Esophagus muscularis mucosa (tissue), 4 donors: ENCODE data around the gene PEAR1. TPM values are rescaled to one million over a fixed set of nuclear protein-coding genes. Genes with fewer than 3 reads are reported as not detected.

Experiments
- DNase-seq: peaks from one replicate; pipeline ENCODE4 v3.0.0-alpha.2; 2017; ENCODE audit errors: extremely low spot score
- H3K27ac ChIP-seq, 4 donors: fragments of 200-600 bp; sonication (generic); replicated peaks in 1 of 4; 1 replicate in 3 of 4; 2 replicates in 1 of 4; pipeline ENCODE4 v1.5.1; 2016 to 2019; ENCODE audit warnings: mild to moderate bottlenecking in 1 of 4
- H3K27me3 ChIP-seq, 4 donors: fragments of 200-600 bp; sonication (generic); one replicate each; pipeline versions ENCODE4 v1.5.1 to v1.6.0; 2016 to 2019
- H3K36me3 ChIP-seq, 4 donors: fragments of 200-600 bp; sonication (generic); one replicate each; pipeline ENCODE4 v1.5.1; 2016 to 2019
- H3K4me1 ChIP-seq, 4 donors: fragments of 200-600 bp; sonication (generic); one replicate each; pipeline ENCODE4 v1.5.1; 2016 to 2019
- H3K4me3 ChIP-seq, 4 donors: fragments of 200-600 bp; sonication (generic); 1 replicate in 2 of 4; 2 replicates in 2 of 4; pipeline ENCODE4 v1.5.1; 2016 to 2019; ENCODE audit warnings: mild to moderate bottlenecking in 4 of 4, moderate library complexity in 1 of 4
- H3K9me3 ChIP-seq, 4 donors: fragments of 200-600 bp; sonication (generic); 1 replicate in 3 of 4; 2 replicates in 1 of 4; pipeline ENCODE4 v1.5.1; 2016 to 2019
- CTCF ChIP-seq, 3 experiments: fragments of 200-600 bp in 2 of 3; fragments of 450-650 bp in 1 of 3; sonication (generic) in 2 of 3; IDR thresholded peaks; one replicate each; pipeline ENCODE4 v1.5.1; 2017 to 2019; ENCODE audit warnings: antibody characterized with exemption in 3 of 3, mild to moderate bottlenecking in 2 of 3, moderate library complexity in 1 of 3
- EP300 ChIP-seq: sonication (generic); formaldehyde crosslinking; IDR thresholded peaks from one replicate; pipeline ENCODE4 v1.6.1; 2017; ENCODE audit warnings: antibody characterized with exemption
- POLR2A ChIP-seq: fragments of 450-650 bp; IDR thresholded peaks from one replicate; pipeline ENCODE4 v1.6.1; 2017; ENCODE audit warnings: antibody characterized with exemption, moderate library complexity, mild to moderate bottlenecking, low read depth
- POLR2AphosphoS5 ChIP-seq, 2 donors: sonication (generic); formaldehyde crosslinking; IDR thresholded peaks; one replicate each; pipeline ENCODE4 v1.6.1; 2017; ENCODE audit warnings: antibody characterized with exemption in 2 of 2
- WGBS: methylation state at CpG from one replicate; pipeline ENCODE4 v1.1.5; 2018; 5-methylcytosine and 5-hydroxymethylcytosine counted together
- intact Hi-C: fragments of 100-400 bp; cut with DNase I; formaldehyde crosslinking; loops from one replicate; pipeline ENCODE4 v1.15.1; 2023
- total RNA-seq, 4 donors: library from RNA; depleted of rRNA; stranded (reverse); fragments of >200 nt; gene quantifications; one replicate each; pipeline versions ENCODE4 v1.1.0 to v1.2.1, GENCODE V29; 2016

PEAR1 gene
- total RNA-seq, 4 donors from 2014 or later, result 6.1 to 13.6 (median 10.9) TPM

GRCh38 chr1:156936191-156936590 lies 42.7 kb downstream of the PEAR1 start:
- Histone ChIP-seq H3K4me1 (peaks cover 0 to 10% (median 9%) of the 10 kb centered on the region in 4 donors), H3K36me3 (peaks cover 18 to 64% (median 58%) of the 10 kb centered on the region in 4 donors)

GRCh38 chr1:156936721-156937220 lies 43.3 kb downstream of the PEAR1 start:
- intact Hi-C loops, result no loop called here
- Histone ChIP-seq H3K4me3 (no peak overlapping the region), H3K27me3 (no peaks in the 10 kb centered on the region), H3K9me3 (no peaks in the 10 kb centered on the region), H3K4me1 (peaks cover 0 to 4% (median 3%) of the 10 kb centered on the region in 4 donors), H3K36me3 (peaks cover 23 to 70% (median 63%) of the 10 kb centered on the region in 4 donors), H3K27ac (no peak overlapping the region)
- 75% methylated on average over 10 of the region's 10 CpGs for WGBS
- TF ChIP-seq POLR2AphosphoS5 (IDR thresholded peaks at IDR 0.05), result no peak
- no peak for TF ChIP-seq EP300
- TF ChIP-seq CTCF (IDR thresholded peaks at IDR 0.05), result no peak
- TF ChIP-seq POLR2A, result no peak
- DNase-seq, result no peak

More at GRCh38 chr1:156936191-156936590, 42.7 kb downstream of the PEAR1 start:
- no peak for DNase-seq
- H3K4me3 ChIP-seq, result no peak overlapping the region
- no peak overlapping the region for H3K27ac ChIP-seq
- intact Hi-C loops, result no loop called here
- TF ChIP-seq EP300 (no peak), CTCF (IDR thresholded peaks at IDR 0.05) (no peak)
- no peaks in the 10 kb centered on the region for H3K9me3 ChIP-seq
- WGBS, result 90% methylated on average over 5 of the region's 5 CpGs
- no peaks in the 10 kb centered on the region for H3K27me3 ChIP-seq

GRCh38 chr1:156937883-156938282 lies 44.4 kb downstream of the PEAR1 start:
- WGBS, result 70% methylated on average over 4 of the region's 8 CpGs

GRCh38 chr1:156938813-156939212 lies 45.3 kb downstream of the PEAR1 start:
- 85% methylated on average over 7 of the region's 7 CpGs for WGBS
- Histone ChIP-seq H3K4me3 (no peak overlapping the region), H3K9me3 (no peaks in the 10 kb centered on the region), H3K36me3 (peaks cover 30 to 90% (median 84%) of the 10 kb centered on the region in 4 donors), H3K27me3 (no peaks in the 10 kb centered on the region), H3K4me1 (no peaks in the 10 kb centered on the region), H3K27ac (no peak overlapping the region)
- TF ChIP-seq POLR2AphosphoS5 (IDR thresholded peaks at IDR 0.05) (no peak), CTCF (IDR thresholded peaks at IDR 0.05) (no peak), POLR2A (no peak), EP300 (no peak)
- intact Hi-C loops, result no loop called here
- no peak for DNase-seq

More at GRCh38 chr1:156937883-156938282, 44.4 kb downstream of the PEAR1 start:
- no peak overlapping the region for H3K27ac ChIP-seq
- H3K9me3 ChIP-seq, result no peaks in the 10 kb centered on the region
- no peak overlapping the region for H3K4me3 ChIP-seq
- TF ChIP-seq POLR2AphosphoS5 (IDR thresholded peaks at IDR 0.05), result no peak
- no peak for TF ChIP-seq CTCF (IDR thresholded peaks at IDR 0.05)
- TF ChIP-seq EP300, result no peak
- TF ChIP-seq POLR2A, result no peak
- DNase-seq, result no peak
- no peaks in the 10 kb centered on the region for H3K4me1 ChIP-seq
- peaks cover 30 to 81% (median 74%) of the 10 kb centered on the region in 4 donors for H3K36me3 ChIP-seq
- no peaks in the 10 kb centered on the region for H3K27me3 ChIP-seq
- intact Hi-C loops, result no loop called here

- Histone ChIP-seq H3K4me1 (no peaks in the 10 kb centered on the region), H3K9me3 (no peaks in the 10 kb centered on the region), H3K4me3 (no peak overlapping the region), H3K36me3 (peaks cover 38 to 100% (median 94%) of the 10 kb centered on the region in 4 donors), H3K27me3 (no peaks in the 10 kb centered on the region), H3K27ac (no peak overlapping the region)
- 93% methylated on average over 8 of the region's 13 CpGs for WGBS
- TF ChIP-seq CTCF (IDR thresholded peaks at IDR 0.05), result no peak
- TF ChIP-seq EP300, result no peak
- TF ChIP-seq POLR2A, result no peak
- TF ChIP-seq POLR2AphosphoS5 (IDR thresholded peaks at IDR 0.05), result no peak
- no peak for DNase-seq
- intact Hi-C loops, result no loop called here
Observed at GRCh38 chr1:156939786-156940334, 46.3 kb downstream of the PEAR1 start.
